ENCODE results near the gene VMAC.

DNA sequence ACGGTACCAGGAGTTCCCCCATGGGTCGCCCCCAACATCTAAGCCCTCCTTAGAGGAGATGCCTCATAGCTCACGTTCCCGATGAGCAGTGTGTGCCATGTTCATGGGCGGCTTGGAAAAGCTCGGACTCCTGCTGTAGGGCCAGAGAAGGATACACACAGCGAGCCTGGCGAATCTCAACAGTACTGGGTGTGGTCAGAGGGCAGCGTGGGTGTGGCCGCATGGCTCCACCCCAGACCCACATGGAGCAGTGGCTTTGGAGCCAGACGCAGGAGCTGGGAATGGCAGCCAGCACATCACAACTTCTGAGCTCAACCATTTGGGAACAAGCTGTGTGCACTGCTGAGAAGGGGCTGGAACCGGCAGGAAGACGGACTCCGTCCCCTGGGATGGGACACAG lies 25.0 kb downstream of the VMAC start:
- TF ChIP-seq, protein P1, sequence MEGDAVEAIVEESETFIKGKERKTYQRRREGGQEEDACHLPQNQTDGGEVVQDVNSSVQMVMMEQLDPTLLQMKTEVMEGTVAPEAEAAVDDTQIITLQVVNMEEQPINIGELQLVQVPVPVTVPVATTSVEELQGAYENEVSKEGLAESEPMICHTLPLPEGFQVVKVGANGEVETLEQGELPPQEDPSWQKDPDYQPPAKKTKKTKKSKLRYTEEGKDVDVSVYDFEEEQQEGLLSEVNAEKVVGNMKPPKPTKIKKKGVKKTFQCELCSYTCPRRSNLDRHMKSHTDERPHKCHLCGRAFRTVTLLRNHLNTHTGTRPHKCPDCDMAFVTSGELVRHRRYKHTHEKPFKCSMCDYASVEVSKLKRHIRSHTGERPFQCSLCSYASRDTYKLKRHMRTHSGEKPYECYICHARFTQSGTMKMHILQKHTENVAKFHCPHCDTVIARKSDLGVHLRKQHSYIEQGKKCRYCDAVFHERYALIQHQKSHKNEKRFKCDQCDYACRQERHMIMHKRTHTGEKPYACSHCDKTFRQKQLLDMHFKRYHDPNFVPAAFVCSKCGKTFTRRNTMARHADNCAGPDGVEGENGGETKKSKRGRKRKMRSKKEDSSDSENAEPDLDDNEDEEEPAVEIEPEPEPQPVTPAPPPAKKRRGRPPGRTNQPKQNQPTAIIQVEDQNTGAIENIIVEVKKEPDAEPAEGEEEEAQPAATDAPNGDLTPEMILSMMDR (IDR thresholded peaks at IDR 0.05; ENCODE audit: low read depth, low read length, poor library complexity, severe bottlenecking): no peak
- TF ChIP-seq EZH2phosphoT487 (IDR thresholded peaks at IDR 0.05; ENCODE audit: borderline replicate concordance, low read length): no peak

Measured in DOHH2 (cell line).